NOMO-1 treated with dmso at 0.1 percent for 144 hours (cell line): Measurements from ENCODE around the gene BUD23.
"Not testable (repeated sequence)": the region's sequence is repeated elsewhere in the genome, so short reads cannot be mapped to it uniquely, and the experiment has no call there.

Experiments used
- DNase-seq: peaks from one replicate; lab custom pipeline; 2025; ENCODE audit not compliant: unreplicated experiment; lab: John Stamatoyannopoulos, UW

Gene BUD23

GRCh38 chr7:73668103-73668885 lies 15.1 kb upstream of the BUD23 start:
- DNase-seq: no peak

DNA sequence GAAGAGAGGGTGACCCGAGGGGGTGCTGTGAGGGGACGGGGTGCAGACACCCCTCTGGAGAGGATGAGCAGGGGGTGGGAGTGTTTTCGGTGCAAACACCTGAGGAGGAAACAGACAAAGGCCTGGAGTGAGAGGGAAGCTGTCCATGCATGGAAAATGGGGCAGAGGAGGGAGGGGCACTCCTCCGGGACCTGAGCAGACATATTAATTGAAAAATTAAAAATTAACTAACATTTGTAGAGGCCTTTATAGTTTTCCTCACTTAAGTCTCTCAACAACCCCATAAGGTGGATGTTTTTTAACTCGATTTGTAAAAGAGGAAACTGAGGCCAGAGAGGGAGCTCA lies 14.5 kb upstream of the BUD23 start:
- no peak for DNase-seq

- no peak for DNase-seq
Observed at GRCh38 chr7:73669288-73669701, 14.1 kb upstream of the BUD23 start.

GRCh38 chr7:73669858-73670385 lies 13.5 kb upstream of the BUD23 start:
- no peak for DNase-seq

DNA sequence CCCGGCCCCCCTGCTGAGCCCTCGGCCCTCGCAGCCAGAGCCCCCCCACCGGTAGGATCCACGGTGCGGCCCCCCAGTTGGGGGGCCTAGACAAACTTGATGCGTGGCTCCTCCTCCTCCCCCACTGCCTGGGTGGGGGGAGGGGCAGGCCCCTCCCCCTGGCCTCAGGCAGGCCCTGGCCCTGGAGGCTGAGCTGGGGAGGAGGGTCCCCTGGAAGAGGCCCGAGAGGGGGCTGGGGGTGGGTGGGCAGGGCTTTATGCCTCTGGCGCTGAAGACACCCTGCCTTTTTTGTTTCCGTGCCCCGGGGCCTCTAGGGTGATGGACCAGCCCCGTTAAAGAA lies 12.1 kb upstream of the BUD23 start:
- DNase-seq: no peak

GRCh38 chr7:73671857-73672445 lies 11.4 kb upstream of the BUD23 start:
- no peak for DNase-seq

DNA sequence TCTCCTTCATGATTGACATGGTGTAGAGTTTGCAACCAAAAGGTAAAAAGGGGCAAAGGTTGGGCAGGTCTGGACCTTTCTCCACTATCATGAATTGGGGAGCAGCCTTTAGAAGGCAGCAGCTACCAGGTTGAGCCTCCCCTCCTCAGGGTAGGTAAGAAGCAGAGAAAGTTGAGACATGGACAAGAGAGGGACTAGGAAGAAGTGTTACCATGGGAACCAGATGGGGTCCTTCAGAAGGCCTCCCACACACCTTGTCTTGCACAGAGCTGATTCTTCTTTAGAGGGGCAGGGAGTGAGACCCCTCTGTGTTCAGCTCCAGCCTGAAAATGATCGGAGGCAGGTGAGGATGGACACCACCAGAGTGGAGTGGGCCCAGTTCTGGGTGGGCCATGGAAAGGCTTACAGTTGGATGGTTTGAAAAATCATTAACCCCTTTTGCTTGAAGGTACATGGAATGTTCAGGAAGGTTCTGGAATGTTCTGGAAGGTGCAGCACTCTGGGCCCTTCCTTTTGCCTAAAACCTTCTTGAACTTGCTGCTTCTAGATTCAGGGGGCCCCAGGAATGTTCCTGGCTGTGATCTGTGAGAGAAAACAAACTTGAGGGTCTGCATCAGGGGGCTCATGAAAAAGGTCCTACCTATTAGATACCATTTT lies 8.8 kb upstream of the BUD23 start:
- DNase-seq: no peak

DNA sequence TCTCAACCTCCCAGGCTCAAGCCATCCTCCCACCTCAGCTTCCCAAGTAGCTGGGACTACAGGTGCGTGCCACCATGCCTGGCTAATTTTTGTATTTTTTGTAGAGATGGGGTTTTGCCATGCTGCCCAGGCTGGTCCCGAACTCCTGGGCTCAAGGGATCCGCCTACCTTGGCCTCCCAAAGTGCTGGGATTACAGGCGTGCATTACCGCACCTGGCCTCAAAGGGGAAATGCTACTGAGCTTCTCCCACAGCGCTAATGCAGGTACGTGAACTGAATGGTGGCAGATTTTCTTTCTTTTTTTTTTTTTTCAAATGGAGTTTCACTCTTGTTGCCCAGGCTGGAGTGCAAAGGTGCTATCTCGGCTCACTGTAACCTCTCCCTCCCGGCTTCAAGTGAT lies 7.3 kb upstream of the BUD23 start:
- not testable (repeated sequence) for DNase-seq

- DNase-seq: no peak
Observed at GRCh38 chr7:73678862-73679261, 4.5 kb upstream of the BUD23 start.

- no peak for DNase-seq
Observed at GRCh38 chr7:73679709-73680108, 3.7 kb upstream of the BUD23 start.

DNA sequence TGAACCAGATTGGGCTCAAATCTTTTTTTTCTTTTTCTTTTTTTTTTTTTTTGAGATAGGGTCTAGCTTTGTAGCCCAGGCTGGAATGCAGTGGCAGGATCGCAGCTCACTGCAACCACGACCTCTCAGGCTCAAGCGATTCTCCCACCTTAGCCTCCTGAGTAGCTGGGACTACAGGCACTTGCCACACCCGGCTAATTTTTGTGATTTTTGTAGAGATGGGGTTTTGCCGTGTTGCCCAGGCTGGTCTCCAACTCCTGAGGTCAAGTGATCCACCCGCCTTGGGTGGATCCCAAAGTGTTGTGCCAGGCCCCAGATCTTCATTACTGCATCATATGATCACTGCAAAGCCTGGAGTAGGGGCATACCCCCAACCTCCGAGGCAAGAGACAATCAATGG lies 2.9 kb upstream of the BUD23 start:
- DNase-seq: no peak

GRCh38 chr7:73681031-73681430 lies 2.4 kb upstream of the BUD23 start:
- no peak for DNase-seq

DNA sequence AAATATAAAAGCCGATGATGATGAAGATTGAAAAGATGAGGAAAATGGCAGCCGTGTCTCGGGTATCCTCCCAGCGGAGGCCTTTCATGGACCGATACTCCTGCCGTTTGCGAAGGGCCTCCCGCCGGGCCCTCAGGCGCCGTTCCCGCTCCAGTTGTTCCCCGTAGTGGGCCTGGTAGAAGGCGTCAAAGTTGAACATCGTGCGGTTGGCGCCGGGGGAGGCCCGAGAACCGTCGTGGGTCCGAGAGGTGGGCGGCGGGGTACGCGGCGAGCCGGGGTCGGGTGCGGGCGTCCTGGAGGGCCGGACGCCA lies 697 bp upstream of the BUD23 start:
- DNase-seq: no peak

GRCh38 chr7:73683788-73684693 lies 644 bp downstream of the BUD23 start:
- no peak for DNase-seq

GRCh38 chr7:73685311-73685710 lies 1.9 kb downstream of the BUD23 start:
- no peak for DNase-seq

- DNase-seq: no peak
Observed at GRCh38 chr7:73688288-73688687, 4.9 kb downstream of the BUD23 start.

GRCh38 chr7:73690646-73691045 lies 7.2 kb downstream of the BUD23 start:
- DNase-seq: no peak

GRCh38 chr7:73696372-73696771 lies 13.0 kb downstream of the BUD23 start:
- DNase-seq: no peak

GRCh38 chr7:73698410-73698809 lies 15.0 kb downstream of the BUD23 start:
- DNase-seq: no peak

DNA sequence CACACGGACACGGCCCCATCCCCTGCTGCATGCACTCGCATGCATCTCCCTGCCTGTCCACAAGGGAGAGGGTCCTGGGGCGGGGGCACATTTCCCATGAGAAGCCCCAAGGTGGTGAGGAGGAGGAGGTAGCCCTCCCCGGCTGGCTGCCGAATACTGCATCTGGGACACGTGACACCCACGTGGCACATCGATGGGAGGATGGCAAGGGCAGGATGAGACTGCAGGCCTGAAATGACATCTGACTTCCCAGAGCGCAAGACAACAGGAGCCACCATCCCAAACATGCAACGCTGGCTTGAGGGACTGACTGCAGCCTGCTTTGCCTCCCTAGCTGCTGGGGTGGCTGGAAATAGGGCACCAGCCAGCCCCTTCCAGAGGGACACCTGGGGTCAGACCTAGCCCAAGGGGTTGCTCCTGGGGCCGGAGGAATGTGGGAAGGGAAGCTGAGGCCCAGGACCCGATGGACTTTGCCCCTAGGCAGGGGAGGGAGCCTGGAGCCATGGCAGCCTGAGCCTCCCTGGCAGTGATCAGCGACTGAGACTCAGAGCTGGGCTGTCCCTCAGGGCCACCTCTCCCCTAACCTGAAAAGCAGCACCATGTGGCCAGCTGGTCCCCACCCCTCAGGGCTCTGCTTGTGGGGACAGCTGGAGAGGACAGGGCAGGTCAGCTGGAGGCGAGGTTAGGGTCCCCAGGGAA lies 16.1 kb downstream of the BUD23 start:
- no peak for DNase-seq

DNA sequence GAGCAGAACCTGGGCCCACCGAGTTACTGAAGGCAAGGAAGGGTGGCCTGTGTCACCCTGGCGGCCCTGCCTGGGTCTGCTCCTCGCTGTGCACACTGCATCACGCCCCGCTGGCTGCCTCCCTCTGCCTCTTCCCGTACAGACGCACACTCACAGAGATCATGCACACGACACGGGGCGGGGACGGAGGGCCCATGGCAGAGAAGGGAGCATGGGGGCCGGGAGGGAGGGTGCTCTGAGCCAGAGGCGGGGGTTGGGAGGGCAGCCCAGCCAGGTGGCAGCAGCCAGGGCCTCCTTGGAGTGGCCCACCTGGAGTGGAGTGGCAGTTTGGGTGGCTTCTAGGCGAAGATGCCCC lies 16.6 kb downstream of the BUD23 start:
- no peak for DNase-seq
